Right forelimb (tissue), 1 donor: ENCODE results near the gene ALOX12.

ENCODE experiments used
- DNase-seq: peaks from one replicate; pipeline ENCODE4 v3.0.0-alpha.2; 2018

The ALOX12 gene

DNA sequence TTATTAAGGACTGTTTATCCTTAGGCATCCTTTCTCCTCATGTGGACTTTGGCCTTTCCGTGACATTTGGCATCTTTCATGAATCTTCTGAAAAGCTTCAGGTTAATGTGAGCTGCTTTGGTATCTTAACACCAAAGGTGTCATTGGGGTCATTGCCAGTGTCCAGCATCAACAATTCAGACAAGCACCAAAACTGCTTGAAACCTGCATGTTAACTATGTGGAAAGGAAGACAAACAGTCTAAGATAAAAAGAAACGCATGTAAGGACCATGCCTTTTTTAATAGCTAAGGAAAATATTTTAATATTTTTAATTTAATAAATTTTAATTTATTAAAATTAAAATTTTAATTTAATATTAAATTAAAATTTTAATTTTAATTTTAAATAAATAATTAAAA lies 7.9 kb downstream of the ALOX12 start:
- DNase-seq, result no peak

DNA sequence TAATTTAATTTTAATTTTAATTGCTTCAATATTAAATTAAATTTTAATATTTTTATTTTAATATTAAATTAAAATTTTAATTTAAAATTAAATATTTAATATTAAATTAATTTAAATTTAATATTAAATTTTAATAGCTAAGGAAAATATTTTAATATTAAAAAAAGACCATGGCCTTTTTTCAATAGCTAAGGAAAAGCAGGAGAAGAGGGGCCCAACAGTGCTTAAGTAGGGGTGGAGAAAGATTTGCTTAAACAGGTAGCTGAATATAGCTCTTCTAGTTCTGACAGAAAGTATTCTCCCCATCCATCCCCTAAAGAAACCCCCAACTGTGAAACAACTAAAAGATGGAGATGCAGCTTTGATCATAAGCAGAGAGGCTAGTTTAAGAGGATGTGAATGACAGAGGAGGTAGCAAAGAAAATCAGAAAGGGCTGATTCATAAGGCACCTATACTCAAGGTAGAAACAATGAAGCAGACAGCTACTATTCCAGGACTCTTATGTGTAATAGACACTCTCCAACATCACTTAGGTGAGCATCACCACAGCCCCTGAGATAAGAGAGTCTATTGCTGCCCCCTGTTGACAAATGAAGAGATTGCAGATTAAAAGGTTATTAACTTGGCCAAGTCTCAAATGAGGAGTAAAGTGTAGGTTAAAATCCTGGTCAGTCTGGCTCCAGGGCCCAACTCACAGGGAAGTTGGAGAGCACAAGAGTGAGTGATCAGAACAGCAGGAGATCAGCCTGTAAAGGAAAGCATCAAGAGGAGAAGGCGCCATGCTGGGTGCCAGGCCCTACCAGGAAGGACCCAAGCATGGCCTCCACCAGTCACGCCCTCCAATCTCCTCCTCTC lies 8.8 kb downstream of the ALOX12 start:
- no peak for DNase-seq

DNA sequence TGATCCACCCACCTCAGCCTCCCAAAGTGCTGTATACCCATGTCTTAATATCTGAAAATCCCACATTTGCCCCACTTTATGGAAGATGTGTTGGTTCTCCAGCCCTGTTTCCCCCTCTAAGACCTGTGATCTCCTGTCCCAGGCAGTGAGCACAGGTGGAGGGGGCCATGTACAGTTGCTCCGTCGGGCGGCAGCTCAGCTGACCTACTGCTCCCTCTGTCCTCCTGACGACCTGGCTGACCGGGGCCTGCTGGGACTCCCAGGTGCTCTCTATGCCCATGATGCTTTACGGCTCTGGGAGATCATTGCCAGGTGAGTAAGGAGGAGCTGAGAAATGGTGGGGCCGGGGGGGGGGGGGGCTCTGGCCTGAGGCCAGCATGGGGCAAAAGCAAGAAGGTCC lies 9.9 kb downstream of the ALOX12 start:
- DNase-seq, result no peak

DNA sequence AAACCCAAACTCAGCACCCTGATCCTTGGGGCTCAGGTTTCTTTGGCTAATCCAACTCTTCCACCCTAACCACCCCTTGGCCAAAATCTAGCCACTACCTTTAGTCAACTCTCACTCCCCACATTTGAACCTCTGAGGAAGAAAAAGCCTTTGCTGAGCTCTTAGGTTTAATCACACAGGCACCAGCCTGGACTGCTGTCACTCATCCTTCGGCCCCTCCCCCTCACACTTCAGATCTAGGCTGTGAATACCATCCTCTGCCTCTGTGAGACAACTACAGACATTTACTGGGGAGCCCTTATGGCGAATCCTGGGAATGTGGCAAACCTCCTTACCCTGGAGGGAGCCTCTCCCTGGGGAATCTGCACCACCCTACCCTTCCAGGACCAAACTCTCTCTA lies 11.3 kb downstream of the ALOX12 start:
- no peak for DNase-seq

DNA sequence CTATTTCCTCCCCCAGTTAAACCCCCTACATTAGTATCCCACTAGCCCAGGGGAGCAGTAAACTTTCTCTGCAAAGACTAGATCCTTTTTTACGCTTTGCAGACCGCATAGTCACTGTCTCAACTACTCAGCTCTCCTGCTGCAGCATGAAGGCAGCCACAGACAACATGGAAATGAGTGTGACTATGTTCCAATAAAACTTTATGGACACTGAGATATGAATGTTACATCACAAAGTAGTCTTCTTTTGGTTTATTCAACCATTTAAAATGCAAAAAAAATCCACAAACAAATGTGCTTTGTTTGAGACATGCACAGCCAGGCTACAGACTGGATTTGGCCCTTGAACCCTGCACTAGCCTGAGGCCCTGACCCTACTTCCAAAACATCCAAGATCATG lies 14.7 kb downstream of the ALOX12 start:
- no peak for DNase-seq

DNA sequence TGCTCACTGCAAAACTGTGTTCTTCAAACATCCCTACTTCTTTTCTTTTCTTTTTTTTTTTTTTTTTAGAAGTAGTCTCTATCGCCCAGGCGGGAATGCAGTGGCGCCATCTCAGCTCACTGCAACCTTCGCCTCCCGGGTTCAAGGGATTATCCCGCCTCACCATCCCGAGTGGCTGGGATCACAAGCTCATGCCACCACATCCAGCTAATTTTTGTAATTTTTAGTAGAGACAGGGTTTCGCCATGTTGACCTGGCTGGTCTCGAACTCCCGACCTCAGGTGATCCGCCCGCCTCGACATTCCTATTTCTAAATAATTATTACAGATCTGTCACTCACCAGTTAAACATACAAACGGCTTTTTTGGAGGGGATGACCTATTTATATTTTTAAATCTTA lies 15.6 kb downstream of the ALOX12 start:
- DNase-seq, result no peak

DNA sequence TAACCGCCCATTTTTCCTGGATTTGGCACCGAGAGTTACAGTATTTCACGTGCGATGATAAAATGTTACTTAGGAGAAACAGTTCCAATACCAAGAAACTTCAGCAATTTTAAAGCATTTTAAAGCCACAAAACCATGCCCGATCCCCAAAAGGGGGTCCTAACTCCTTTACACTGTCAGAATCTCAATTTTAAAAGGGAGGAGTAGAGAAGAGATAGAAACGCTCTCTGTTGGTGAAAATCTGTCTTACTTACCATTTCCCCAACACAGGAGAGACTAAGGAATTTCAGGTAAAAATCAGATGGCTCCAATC lies 16.0 kb downstream of the ALOX12 start:
- DNase-seq, result no peak

DNA sequence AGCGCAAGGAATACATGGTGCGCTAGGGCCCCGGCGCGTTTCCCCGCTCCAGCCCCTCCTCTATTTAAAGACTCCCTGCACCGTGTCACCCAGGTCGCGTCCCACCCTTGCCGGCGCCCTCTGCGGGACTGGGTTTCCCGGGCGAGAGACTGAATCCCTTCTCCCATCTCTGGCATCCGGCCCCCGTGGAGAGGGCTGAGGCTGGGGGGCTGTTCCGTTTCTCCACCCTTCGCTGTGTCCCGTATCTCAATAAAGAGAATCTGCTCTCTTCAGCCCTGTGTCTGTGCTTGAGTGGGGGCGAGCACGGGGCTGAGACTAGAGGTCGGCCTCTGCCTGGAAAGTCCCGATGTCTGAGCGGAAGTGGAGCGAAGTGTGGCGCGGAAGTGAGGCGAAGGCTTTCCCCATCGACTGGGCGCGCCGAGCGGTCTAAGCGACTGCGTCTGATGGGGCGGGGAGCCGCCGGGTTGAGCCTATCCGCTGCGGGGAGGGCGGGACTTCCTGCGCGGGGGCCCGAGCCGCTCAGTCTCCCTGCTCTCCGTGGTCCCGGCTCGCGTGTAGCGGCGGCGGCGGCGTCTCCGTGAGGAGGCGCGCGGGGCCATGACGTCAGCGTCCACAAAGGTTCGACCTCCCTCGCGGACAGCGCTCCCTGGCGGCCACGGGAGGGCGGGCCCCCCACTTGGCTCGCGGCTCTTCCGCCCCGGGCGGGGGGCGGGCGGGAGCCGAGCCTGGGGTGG lies 18.6 kb downstream of the ALOX12 start:
- peak; percentile 95 for DNase-seq

DNA sequence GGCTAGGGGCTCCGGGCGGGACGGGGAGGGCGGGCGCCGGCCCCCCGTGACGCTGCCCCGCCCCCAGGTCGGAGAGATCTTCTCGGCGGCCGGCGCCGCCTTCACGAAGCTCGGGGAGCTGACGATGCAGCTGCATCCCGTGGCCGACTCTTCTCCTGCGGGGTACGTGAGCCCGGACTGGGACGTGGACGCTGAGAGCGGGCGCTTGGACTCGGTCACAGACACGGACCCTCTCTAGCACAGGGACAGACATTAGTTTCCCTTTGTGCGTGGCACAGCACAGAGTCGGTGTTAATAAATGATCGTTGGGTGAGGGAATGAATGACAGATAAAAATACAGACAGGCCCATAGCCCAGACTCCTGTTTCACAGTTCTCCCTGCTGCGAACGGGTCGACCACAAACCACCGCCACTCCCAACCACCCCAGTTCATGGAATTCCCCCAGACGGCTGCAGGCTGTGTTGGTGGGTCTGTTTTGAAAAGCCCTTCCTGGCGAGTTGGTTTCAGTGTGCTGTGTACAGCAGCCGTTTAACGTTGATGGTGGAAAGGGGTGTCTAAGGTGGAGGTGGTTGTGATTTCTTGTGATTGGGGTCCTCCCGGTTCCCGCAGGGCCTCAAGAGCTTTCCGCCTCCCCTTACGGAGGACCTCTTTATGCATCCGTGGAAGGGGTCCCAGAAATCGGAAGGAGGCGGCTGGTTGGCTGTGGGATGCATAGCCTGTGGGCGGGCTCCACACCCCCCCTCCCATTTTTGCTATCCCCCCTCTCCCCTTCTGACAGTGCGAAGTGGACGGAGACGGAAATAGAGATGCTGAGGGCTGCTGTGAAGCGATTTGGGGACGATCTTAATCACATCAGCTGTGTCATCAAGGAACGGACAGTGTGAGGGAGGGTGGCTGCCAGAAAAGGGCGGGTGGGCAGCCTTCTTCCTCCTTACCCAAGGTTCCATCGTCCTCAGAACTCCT lies 19.4 kb downstream of the ALOX12 start:
- no peak for DNase-seq

DNA sequence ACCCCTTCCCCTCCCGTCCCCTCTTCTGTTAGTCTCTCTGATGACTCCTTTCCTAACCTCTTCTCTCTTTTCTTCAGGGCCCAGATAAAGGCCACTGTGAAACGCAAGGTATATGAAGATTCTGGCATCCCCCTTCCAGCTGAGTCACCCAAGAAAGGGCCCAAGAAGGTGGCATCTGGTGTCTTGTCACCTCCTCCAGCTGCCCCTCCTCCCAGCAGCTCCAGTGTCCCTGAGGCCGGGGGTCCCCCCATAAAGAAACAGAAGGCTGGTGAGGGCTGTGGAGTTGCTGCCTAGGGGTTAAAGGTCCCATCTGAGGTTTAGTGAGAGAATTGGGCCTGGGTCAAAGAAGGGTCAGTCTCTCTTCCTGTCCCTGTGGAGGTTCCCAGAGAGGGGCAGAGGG lies 20.6 kb downstream of the ALOX12 start:
- DNase-seq, result no peak

DNA sequence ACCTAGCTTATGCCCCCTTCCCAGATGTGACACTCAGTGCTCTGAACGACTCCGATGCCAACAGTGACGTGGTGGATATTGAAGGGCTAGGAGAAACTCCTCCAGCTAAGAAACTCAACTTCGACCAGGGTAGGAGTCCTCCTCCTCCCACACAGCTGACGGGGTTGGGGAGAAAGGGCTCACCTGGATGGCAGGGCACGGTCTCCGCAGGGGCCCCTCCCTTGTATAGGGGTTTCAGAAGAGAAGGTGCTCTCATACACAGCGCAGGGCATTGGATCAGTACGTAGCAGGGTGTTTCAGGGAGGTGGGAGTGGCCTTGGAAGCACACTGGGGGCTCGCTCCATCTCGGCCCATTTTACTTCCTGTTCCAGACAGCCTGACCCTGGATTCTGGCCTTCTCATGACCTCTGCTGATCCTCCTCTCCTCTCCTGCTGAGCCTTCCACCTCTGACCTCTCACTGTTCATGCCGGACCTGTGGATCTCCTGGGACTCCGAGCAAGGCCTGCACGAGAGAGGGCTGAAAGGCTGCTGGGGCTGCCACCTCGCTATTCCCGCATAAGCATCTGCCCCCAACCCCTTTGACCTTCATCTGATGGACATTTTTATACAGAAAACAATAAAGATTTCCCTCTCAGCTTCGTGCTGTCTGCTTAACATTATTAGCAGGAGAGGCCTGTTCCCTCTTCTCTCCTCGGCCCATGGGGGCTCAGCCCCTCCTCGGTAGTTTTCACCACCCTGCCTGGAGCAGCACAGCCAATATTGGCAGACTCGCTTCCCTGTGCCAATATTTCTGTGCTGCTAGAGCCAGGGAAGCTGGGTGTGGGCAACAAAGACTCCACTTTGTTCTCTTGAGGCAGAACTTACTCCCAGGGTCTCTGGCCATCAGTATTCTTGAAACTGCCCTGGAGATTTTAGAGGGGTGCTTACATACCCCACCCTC lies 21.3 kb downstream of the ALOX12 start:
- no peak for DNase-seq

DNA sequence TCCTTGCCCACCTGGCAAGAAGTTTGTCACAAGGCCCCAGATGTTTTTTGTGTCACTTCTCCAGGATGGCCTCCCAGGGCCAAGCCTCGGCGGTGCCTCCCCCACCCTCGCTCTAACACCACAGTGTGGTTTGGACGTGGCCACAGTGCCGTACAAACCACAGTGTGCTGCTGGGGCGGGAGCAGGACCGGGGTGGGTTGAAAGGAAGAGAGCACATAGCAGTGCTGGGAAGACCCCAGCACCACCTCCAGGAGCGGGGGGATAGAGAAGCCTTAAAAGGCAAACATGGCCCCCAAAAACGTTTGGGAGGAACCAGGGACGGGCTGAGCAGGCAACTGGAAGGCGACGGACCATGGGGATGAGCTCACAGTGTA lies 22.0 kb downstream of the ALOX12 start:
- DNase-seq, result peak; percentile 37

DNA sequence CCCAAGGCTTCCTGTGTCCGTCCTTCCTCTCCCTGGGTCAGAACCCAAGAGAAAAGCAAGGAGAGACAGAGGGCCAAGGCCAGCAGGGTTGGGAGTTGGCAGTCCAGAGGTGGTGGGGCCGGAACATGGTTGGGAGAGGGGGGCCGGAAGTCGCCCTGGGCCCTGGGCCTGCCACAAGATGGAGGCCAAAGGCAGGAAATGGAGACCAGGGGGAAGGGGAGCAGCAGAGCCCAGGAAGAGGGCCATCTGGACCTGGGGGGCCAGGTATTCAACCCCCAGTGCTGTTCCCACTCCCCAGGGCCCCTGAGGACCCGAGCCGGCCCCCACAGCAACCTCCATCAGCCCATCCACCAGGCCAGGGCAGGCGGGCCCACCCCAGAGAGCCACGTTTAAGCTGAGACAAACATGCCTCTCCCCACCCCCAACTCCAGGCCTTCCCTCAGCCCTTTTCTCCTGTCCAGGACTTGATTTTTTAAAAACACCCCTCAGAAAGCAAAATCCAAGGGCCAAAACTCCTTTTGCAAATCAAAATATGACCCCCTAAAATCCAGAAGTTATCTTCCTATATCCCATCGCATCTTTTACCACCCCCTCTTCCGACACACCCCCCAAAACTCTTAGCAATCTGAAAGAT lies 22.6 kb downstream of the ALOX12 start:
- DNase-seq, result peak; percentile 40

DNA sequence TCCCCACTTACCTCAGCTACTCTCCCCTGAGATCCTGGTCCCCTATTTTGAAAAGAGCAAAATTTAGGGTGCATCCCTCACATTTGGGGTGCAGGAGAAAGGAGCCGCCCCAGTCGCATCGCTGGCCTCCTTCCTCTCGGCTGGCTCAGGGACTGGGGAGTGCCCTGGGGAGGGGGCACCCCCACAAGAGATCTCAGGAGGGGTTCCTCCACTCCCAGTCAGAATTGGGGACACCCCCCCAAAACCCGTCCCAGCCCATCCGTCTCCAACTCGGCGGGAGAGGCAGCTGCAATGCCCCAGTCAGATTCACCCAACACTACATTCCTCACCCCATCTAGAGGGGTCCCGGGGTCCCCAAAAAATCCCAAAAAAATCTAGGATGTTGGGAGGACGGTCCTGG lies 23.5 kb downstream of the ALOX12 start:
- no peak for DNase-seq

DNA sequence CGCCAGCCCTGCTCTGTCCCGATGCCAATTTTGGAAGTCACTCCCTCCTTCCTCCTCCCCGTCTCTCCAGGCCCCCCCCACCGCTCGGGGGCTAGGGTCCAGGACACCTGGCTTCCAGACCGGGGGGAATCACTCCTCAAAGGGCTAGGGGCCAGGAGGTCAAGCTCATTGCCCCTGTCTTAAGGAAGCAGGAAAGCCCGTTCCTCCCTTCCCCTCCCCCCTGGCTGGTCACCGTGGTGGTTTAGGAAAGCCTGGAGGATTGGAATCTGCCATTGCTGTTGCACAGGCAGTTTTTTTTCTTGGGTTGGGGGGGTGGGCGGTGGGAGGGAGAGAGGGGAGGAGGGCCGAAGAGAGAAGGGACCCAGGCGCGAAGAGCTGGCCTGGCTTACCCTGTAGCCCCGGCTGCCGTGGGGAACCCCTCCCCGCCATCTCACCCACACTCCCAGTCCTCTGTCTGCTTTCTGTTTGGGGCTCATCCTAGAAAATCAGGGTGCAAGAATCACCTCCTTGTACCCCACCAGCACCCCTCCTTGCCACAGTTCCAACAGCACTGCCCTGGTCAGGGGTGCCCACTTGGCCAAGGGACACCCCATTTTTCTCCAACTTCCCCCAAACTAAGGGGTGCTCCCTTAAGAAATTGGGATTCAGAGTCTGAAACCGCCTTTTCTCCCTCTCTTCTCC lies 24.1 kb downstream of the ALOX12 start:
- peak; percentile 78 for DNase-seq

DNA sequence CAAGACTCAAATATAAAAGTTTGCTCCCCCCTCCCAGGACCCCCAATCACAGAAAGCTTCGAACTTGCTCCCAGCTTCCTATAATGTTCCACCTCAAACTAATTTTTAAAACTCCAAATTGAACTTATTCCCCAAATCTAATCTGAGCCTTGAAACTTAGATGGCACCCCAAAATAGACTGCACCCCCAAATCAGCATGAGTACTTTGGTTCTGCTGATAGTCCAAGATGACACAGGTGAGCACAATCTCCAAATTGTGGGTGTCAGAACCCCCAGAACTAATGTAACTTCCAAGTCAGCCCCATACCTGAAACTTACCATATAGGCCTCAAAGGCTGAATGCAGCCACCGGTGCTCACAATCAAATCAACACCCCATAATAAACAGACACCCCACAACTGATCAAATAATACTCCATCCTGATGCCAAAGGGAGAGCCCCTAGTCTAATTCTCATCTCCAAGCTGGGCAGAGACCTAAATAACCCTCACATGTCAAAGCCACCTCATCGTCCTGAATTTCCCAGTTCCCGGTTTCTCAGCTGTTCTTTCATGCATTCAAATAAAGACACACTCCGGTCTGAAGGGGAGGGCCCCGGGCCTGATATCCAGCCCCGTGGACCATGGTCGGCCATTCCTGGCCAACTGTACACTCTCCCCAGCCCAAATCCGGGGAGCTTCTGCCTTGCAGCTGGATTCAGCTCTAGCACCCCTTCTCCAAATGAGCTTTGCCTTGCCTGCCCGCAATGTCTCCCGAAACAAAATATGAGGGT lies 25.2 kb downstream of the ALOX12 start:
- DNase-seq, result no peak

DNA sequence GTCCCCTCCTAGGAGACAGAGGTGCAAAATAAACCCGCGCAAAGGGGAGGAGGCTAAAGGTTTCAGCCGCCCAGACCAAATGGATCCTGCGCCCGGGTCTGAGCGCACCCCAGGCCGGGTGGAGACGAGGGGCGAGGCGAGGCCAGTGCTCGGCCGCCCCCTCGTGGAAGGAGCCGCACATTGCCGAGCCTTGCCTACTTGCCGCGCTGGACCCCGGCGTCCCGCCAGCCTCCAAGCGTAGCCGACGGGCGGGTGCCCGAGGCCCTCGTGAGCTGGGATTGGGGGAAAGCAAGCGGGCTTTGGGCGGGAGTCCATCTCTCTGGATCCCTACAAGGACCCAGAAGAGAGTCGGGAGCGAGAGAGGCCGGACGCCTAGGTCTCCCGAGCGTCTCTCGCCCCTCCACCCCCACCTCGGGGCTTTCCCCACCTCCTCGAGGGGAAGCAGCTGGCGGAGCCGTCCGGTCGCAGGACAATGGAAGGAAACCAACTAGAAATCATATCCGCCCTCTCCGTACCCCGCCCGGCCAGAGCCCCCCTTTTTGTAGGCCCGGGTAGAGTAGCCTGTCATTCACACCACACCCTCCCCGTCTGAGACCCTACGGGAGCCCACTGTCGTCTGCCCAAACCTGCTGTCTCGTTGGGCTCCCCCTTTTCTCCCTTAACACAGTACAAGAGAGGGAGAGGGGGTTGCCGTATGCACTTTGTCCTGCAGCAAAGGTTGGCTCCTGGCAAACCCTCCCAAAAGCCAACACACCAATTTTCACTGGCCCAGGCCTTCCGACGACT lies 26.3 kb downstream of the ALOX12 start:
- DNase-seq, result peak; percentile 85

DNA sequence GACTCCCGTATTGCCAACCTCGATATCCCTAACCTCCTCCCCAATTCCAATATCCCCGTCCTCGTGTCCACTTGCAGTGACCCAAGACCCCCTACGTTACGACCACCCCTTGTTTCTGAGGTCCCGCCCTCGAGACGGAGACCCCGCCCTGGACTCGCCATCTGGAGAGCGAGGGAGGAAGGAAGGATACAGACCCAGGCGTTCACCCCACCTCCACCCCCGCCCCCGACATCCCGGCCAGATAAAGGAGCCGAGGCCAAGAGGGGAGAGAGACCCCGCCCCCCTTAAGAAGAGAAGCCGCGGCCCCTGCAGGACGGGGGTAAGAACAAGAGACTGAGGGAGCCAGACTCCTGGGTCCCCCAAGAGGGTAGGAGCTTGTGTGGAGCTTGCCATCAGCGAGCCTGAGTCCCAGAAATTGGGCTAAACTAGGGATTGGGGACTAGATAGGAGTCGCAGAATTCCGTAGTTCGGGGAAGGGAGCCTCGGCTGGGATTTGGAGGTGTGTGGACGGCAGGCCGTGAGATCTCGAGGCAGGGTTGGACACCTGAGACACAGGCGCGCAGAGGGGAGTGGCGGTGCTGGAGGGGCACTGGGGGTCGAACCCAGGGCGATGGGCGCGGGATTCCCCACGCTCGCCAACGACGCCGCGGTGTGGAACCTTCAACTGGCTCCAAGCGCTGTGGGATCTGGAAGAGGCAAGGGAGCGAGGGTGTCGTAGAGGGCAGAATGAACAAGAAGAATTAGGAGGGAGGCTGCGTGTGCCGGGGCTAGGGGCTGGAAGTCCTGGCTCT lies 27.1 kb downstream of the ALOX12 start, which contains the start of gene BCL6B:
Gene BCL6B, plus strand, starts transcription at position 270 of the 791 bp plus-strand sequence. CDS start 622 bp downstream, outside the sequence.
- DNase-seq, result peak; percentile 51
